HUES48 (cell line): ENCODE data around the gene MESD.

Experiments
- H3K27ac ChIP-seq: one replicate; pipeline ENCODE4 v1.7.0; 2013; ENCODE audit warnings: low read depth, low read length, inconsistent platforms
- H3K27me3 ChIP-seq: 2 replicates; pipeline ENCODE4 v1.6.1; 2013; ENCODE audit warnings: mild to moderate bottlenecking, low read length; ENCODE audit not compliant: control insufficient read depth, insufficient read depth
- H3K36me3 ChIP-seq: 2 replicates; pipeline ENCODE4 v1.6.1; 2013; ENCODE audit warnings: low read length; ENCODE audit not compliant: control insufficient read depth, insufficient read depth
- H3K4me1 ChIP-seq: 2 replicates; pipeline ENCODE4 v1.6.1; 2013; ENCODE audit warnings: mild to moderate bottlenecking, low read length; ENCODE audit not compliant: control insufficient read depth, insufficient read depth
- H3K4me3 ChIP-seq: 2 replicates; pipeline ENCODE4 v1.5.1; 2013; ENCODE audit warnings: mild to moderate bottlenecking, low read depth, low read length
- H3K9ac ChIP-seq: 2 replicates; pipeline ENCODE4 v1.6.1; 2013; ENCODE audit warnings: mild to moderate bottlenecking, low read depth, low read length, moderate library complexity
- H3K9me3 ChIP-seq: 2 replicates; pipeline ENCODE4 v1.6.1; 2013; ENCODE audit warnings: low read length; ENCODE audit not compliant: control insufficient read depth, insufficient read depth

The MESD gene

GRCh38 chr15:80934761-80935221 is 54.8 kb downstream of the MESD start:
- Histone ChIP-seq H3K4me3 (no peak overlapping the region), H3K36me3 (peaks cover 3% of the 10 kb centered on the region; the same call in 1 of the 2 replicates), H3K9ac (no peak overlapping the region), H3K4me1 (no peaks in the 10 kb centered on the region), H3K9me3 (no peaks in the 10 kb centered on the region), H3K27me3 (no peaks in the 10 kb centered on the region), H3K27ac (no peak overlapping the region)

GRCh38 chr15:80932989-80933388 is 56.6 kb downstream of the MESD start:
- Histone ChIP-seq H3K27me3 (no peaks in the 10 kb centered on the region), H3K9ac (no peak overlapping the region), H3K36me3 (peaks cover 3% of the 10 kb centered on the region; the same call in 1 of the 2 replicates), H3K4me1 (no peaks in the 10 kb centered on the region), H3K4me3 (no peak overlapping the region), H3K27ac (no peak overlapping the region), H3K9me3 (no peaks in the 10 kb centered on the region)

- Histone ChIP-seq H3K27ac (no peak overlapping the region), H3K27me3 (no peaks in the 10 kb centered on the region), H3K4me1 (no peaks in the 10 kb centered on the region), H3K9me3 (no peaks in the 10 kb centered on the region), H3K36me3 (peaks cover 3% of the 10 kb centered on the region; the same call in 1 of the 2 replicates), H3K4me3 (no peak overlapping the region), H3K9ac (no peak overlapping the region)
Measured at GRCh38 chr15:80932513-80932815, 57.2 kb downstream of the MESD start.

- H3K36me3 ChIP-seq = peaks cover 3% of the 10 kb centered on the region; the same call in 1 of the 2 replicates
- H3K4me1 ChIP-seq = no peaks in the 10 kb centered on the region
- no peaks in the 10 kb centered on the region for H3K27me3 ChIP-seq
- H3K27ac ChIP-seq = no peak overlapping the region
- no peak overlapping the region for H3K9ac ChIP-seq
- H3K9me3 ChIP-seq = no peaks in the 10 kb centered on the region
- no peak overlapping the region for H3K4me3 ChIP-seq
Measured at GRCh38 chr15:80931721-80932512, 57.7 kb downstream of the MESD start.

- H3K9ac ChIP-seq = no peak overlapping the region
- H3K36me3 ChIP-seq = no peaks in the 10 kb centered on the region
- H3K4me1 ChIP-seq = no peaks in the 10 kb centered on the region
- H3K9me3 ChIP-seq = no peaks in the 10 kb centered on the region
- no peaks in the 10 kb centered on the region for H3K27me3 ChIP-seq
- H3K4me3 ChIP-seq = no peak overlapping the region
- H3K27ac ChIP-seq = no peak overlapping the region
Measured at GRCh38 chr15:80931191-80931590, 58.4 kb downstream of the MESD start.

- Histone ChIP-seq H3K9me3 (no peaks in the 10 kb centered on the region), H3K36me3 (no peaks in the 10 kb centered on the region), H3K4me1 (no peaks in the 10 kb centered on the region), H3K4me3 (no peak overlapping the region), H3K27ac (no peak overlapping the region), H3K9ac (no peak overlapping the region), H3K27me3 (no peaks in the 10 kb centered on the region)
Measured at GRCh38 chr15:80929689-80930088, 59.9 kb downstream of the MESD start.

- H3K9ac ChIP-seq = no peak overlapping the region
- no peak overlapping the region for H3K27ac ChIP-seq
- H3K27me3 ChIP-seq = no peaks in the 10 kb centered on the region
- no peaks in the 10 kb centered on the region for H3K36me3 ChIP-seq
- H3K9me3 ChIP-seq = no peaks in the 10 kb centered on the region
- H3K4me1 ChIP-seq = no peaks in the 10 kb centered on the region
- H3K4me3 ChIP-seq = no peak overlapping the region
Measured at GRCh38 chr15:80929225-80929624, 60.4 kb downstream of the MESD start.

- Histone ChIP-seq H3K27ac (no peak overlapping the region), H3K9me3 (no peaks in the 10 kb centered on the region), H3K9ac (no peak overlapping the region), H3K36me3 (no peaks in the 10 kb centered on the region), H3K4me3 (no peak overlapping the region), H3K4me1 (no peaks in the 10 kb centered on the region), H3K27me3 (no peaks in the 10 kb centered on the region)
Measured at GRCh38 chr15:80926126-80926525, 63.5 kb downstream of the MESD start.

- no peak overlapping the region for H3K4me3 ChIP-seq
- no peaks in the 10 kb centered on the region for H3K36me3 ChIP-seq
- no peaks in the 10 kb centered on the region for H3K9me3 ChIP-seq
- no peak overlapping the region for H3K9ac ChIP-seq
- no peaks in the 10 kb centered on the region for H3K4me1 ChIP-seq
- H3K27ac ChIP-seq = no peak overlapping the region
- H3K27me3 ChIP-seq = no peaks in the 10 kb centered on the region
Measured at GRCh38 chr15:80925597-80926059, 64.0 kb downstream of the MESD start.

GRCh38 chr15:80924278-80924677 is 65.3 kb downstream of the MESD start:
- H3K9ac ChIP-seq = no peak overlapping the region
- H3K27me3 ChIP-seq = no peaks in the 10 kb centered on the region
- H3K9me3 ChIP-seq = no peaks in the 10 kb centered on the region
- no peaks in the 10 kb centered on the region for H3K36me3 ChIP-seq
- H3K4me1 ChIP-seq = no peaks in the 10 kb centered on the region
- no peak overlapping the region for H3K27ac ChIP-seq
- H3K4me3 ChIP-seq = no peak overlapping the region

GRCh38 chr15:80923668-80924067 is 66.0 kb downstream of the MESD start:
- no peaks in the 10 kb centered on the region for H3K4me1 ChIP-seq
- H3K27me3 ChIP-seq = no peaks in the 10 kb centered on the region
- no peaks in the 10 kb centered on the region for H3K9me3 ChIP-seq
- H3K4me3 ChIP-seq = no peak overlapping the region
- no peaks in the 10 kb centered on the region for H3K36me3 ChIP-seq
- no peak overlapping the region for H3K9ac ChIP-seq
- no peak overlapping the region for H3K27ac ChIP-seq
